ENCODE data around the gene CFAP299.
A peak's percentile ranks its signal among the peaks of the same experiment; 100 is the strongest.

The CFAP299 gene

GRCh38 chr4:80393246-80393969, 57.9 kb downstream of the CFAP299 start:
- peak in 1 of 5 donors; percentile 33 for DNase-seq

GRCh38 chr4:80393970-80394250, 58.4 kb downstream of the CFAP299 start:
- DNase-seq: no peak

- no peak for DNase-seq
These were observed 71.7 kb downstream of the CFAP299 start for GRCh38 chr4:80407246-80407645.

- no peak for DNase-seq
These were observed 74.3 kb downstream of the CFAP299 start for GRCh38 chr4:80409809-80410208.

GRCh38 chr4:80412322-80412721, 76.8 kb downstream of the CFAP299 start:
- DNase-seq: no peak

GRCh38 chr4:80413086-80413485, 77.6 kb downstream of the CFAP299 start:
- DNase-seq: no peak

- no peak for DNase-seq
These were observed 81.5 kb downstream of the CFAP299 start for GRCh38 chr4:80417019-80417418.

- no peak for DNase-seq
These were observed 84.4 kb downstream of the CFAP299 start for GRCh38 chr4:80419946-80420345.

GRCh38 chr4:80420638-80421037, 85.1 kb downstream of the CFAP299 start:
- DNase-seq: no peak

- peak in 1 of 5 donors; percentile 44 for DNase-seq
These were observed 87.3 kb downstream of the CFAP299 start for GRCh38 chr4:80422727-80423404.

- DNase-seq: no peak
These were observed 88.2 kb downstream of the CFAP299 start for GRCh38 chr4:80423553-80424224.

GRCh38 chr4:80424225-80424581, 88.7 kb downstream of the CFAP299 start:
- no peak for DNase-seq

- DNase-seq: no peak
These were observed 89.9 kb downstream of the CFAP299 start for GRCh38 chr4:80425124-80426100.

GRCh38 chr4:80431203-80431965, 95.9 kb downstream of the CFAP299 start:
- DNase-seq: no peak

GRCh38 chr4:80434238-80434637, 98.7 kb downstream of the CFAP299 start:
- no peak for DNase-seq

GRCh38 chr4:80438016-80438415, 102.5 kb downstream of the CFAP299 start:
- no peak for DNase-seq

GRCh38 chr4:80439294-80440061, 103.9 kb downstream of the CFAP299 start:
- DNase-seq: peak in 3 of 5 donors; percentile 2 to 77 (median 5)

GRCh38 chr4:80446248-80446647, 110.7 kb downstream of the CFAP299 start:
- DNase-seq: no peak

GRCh38 chr4:80446664-80447063, 111.1 kb downstream of the CFAP299 start:
- DNase-seq: no peak

GRCh38 chr4:80447493-80447892, 112.0 kb downstream of the CFAP299 start:
- DNase-seq: no peak

- DNase-seq: no peak
These were observed 112.5 kb downstream of the CFAP299 start for GRCh38 chr4:80448056-80448455.

Data from T-helper 1 cell (primary cell).